SH-SY5Y (cell line): ENCODE measurements around the gene FAM151B.

ENCODE experiments used
- GATA2 ChIP-seq: IDR thresholded peaks from 2 replicates; pipeline ENCODE4 v1.6.1; 2011; ENCODE audit warnings: mild to moderate bottlenecking, low read depth, low read length
- GATA3 ChIP-seq: IDR thresholded peaks from 2 replicates; pipeline ENCODE4 v1.6.1; 2011; ENCODE audit warnings: low read depth, mild to moderate bottlenecking, low read length, moderate library complexity

- TF ChIP-seq GATA3 (no peak), GATA2 (no peak)
Observed at GRCh38 chr5:80576383-80576782, 88.5 kb downstream of the FAM151B start.
